ENCODE results near the gene SLC25A5.

GRCh38 chrX:119507206-119507605 is 39.0 kb downstream of the SLC25A5 start:
- TF ChIP-seq CTCF (IDR thresholded peaks at IDR 0.05; ENCODE audit: poor library complexity, severe bottlenecking) (no peak), SMC3 (conservative IDR thresholded peaks at IDR 0.05; ENCODE audit: poor library complexity) (no peak), TAF1 (IDR thresholded peaks at IDR 0.05; ENCODE audit: low read depth) (no peak), POLR2AphosphoS5 (IDR thresholded peaks at IDR 0.05) (no peak), EZH2 (IDR thresholded peaks at IDR 0.05; ENCODE audit: borderline replicate concordance, insufficient read depth, low read length, poor library complexity, severe bottlenecking) (no peak), REST (IDR thresholded peaks at IDR 0.05; ENCODE audit: borderline replicate concordance) (no peak), EP300 (conservative IDR thresholded peaks at IDR 0.05; ENCODE audit: poor library complexity, severe bottlenecking) (no peak)
